Activated naive CD8-positive, alpha-beta T cell (primary cell): ENCODE measurements around the gene FAM168A.

Experiments used
- H3K27ac Mint-ChIP-seq: one replicate; pipeline ENCODE4 v1.8.0; 2021; ENCODE audit warnings: mixed read lengths
- H3K27me3 Mint-ChIP-seq: one replicate; pipeline ENCODE4 v1.8.0; 2021; ENCODE audit warnings: mixed read lengths
- H3K36me3 Mint-ChIP-seq: one replicate; pipeline ENCODE4 v1.8.0; 2021; ENCODE audit warnings: mixed read lengths
- H3K4me1 Mint-ChIP-seq: one replicate; pipeline ENCODE4 v1.8.0; 2021; ENCODE audit warnings: low read depth, mixed read lengths
- H3K4me3 Mint-ChIP-seq: one replicate; pipeline ENCODE4 v1.8.0; 2021; ENCODE audit warnings: mild to moderate bottlenecking, mixed read lengths
- H3K9me3 Mint-ChIP-seq: one replicate; pipeline ENCODE4 v1.8.0; 2021; ENCODE audit warnings: low read depth, mixed read lengths

The FAM168A gene, protein sequence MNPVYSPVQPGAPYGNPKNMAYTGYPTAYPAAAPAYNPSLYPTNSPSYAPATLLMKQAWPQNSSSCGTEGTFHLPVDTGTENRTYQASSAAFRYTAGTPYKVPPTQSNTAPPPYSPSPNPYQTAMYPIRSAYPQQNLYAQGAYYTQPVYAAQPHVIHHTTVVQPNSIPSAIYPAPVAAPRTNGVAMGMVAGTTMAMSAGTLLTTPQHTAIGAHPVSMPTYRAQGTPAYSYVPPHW

DNA sequence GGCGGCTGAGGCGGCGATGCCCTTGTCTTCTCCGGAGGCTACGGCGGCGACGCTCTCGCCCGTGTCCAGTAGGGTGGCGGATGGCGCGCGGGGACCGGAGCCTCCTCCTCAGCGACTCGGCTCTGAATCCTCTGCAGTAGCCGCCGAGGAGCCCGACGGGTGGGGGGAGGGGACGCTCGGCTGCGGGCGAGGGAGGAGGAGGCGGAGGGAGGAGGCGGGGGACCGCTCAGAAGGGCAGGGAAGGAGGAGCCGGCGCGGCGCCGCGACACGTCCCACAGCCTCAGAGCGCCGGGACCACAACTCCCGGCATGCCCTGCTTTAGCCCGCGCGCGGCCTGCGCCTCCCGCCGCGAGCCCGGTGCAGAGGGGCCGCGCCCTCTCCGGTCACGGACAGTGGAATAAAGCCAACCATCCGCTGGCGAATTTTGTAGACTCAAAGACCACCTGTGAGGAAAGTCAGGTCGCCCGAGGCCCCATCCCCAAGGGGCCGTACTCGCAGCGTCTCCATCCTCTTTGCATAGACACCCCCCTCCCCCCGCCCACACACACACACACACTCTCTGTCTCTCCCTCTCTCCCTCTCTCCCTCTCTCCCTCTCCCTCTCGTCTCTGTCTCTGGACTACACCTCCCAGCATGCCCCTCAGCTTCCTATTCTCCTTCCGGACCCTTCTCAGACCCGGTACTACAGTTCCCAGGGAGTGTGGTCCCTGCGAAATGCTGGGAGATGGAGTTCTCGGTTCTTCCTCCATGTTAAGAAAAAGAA lies at the start of gene FAM168A:
FAM168A (minus strand) TSS at position 157 of the 763 bp plus-strand sequence. CDS start 129,638 bp downstream, outside the sequence.
- Mint-ChIP-seq H3K27ac (peak within 1 kb of the TSS; percentile 84), H3K36me3 (no peaks in the 10 kb centered on the region), H3K4me3 (peak within 1 kb of the TSS; percentile 96), H3K4me1 (peaks cover 38% of the 10 kb centered on the region), H3K9me3 (no peaks in the 10 kb centered on the region), H3K27me3 (no peaks in the 10 kb centered on the region)

DNA sequence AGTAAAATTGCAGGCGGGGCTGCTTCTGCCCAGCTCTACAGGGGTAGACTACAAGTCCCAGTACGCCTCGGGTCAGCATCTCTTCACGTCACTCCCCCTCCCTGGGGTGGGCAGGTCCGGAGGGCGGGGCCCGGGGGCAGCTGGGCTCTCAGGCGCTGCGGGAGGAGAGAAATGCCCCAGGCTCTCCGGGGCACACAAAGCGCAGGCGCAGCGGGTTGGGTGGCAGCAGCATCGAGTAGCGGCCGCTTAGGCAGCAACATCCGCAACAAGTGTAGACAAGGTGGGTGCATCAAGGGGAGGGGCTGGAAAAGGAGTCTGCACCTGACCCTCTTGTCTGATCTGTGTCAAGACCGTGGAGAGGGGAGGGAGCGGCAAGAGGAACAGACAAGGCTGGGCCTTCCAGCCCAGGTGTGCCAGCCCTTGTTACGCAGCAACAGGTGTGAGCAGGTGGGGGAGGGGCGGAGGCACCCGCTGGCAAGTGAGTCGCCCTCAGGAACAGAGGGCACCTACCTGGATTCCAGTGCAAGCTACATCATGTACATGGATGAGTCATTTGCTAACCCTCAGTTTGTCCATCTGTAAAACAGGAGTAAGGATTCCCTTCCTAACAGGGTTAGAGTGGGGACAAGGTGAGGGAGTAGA lies 49.7 kb upstream of the FAM168A start:
- H3K36me3 Mint-ChIP-seq, result no peaks in the 10 kb centered on the region
- H3K27ac Mint-ChIP-seq, result peak overlapping the region; percentile 75
- peaks cover 20% of the 10 kb centered on the region for H3K4me1 Mint-ChIP-seq
- H3K4me3 Mint-ChIP-seq, result peak overlapping the region; percentile 82
- no peaks in the 10 kb centered on the region for H3K27me3 Mint-ChIP-seq
- no peaks in the 10 kb centered on the region for H3K9me3 Mint-ChIP-seq

DNA sequence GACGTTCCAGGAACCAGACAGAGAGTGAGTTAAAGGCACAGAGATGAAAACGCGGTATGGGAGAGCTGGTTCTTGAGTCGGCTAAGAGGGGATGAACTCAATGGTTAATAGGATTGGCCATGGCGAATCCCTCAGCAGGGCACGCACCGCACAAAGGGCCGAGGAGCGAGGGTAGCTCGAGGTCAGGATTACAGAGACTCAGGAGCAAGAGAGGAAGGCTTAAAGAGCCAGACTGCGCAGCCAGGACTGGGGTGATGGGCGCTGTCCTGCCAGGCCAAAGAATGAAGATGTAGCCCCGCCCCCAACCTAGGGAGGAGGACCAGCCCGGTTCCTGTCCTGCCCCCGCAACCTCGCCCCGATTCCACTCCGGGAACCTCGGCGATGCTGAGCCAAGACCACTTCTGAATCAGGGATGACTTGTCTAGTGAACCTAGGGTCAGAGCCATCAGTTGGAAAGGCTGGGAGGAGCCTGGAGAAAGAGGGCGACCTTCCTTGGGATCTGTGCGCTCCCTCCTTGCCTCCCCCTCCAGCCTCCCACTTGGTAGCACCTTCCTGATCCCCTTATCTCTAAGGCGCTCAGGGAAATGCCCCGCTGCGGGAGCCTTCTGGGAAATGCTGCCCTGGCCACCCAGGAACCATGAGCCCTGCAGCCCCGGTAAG lies 48.2 kb upstream of the FAM168A start, which contains the start of gene PLEKHB1:
PLEKHB1 (plus strand) TSS at position 610 of the 660 bp plus-strand sequence; CDS start at position 638, 28 bp downstream.
- Mint-ChIP-seq H3K4me1 (peaks cover 24% of the 10 kb centered on the region), H3K27ac (no peak within 1 kb of the TSS), H3K27me3 (no peaks in the 10 kb centered on the region)

DNA sequence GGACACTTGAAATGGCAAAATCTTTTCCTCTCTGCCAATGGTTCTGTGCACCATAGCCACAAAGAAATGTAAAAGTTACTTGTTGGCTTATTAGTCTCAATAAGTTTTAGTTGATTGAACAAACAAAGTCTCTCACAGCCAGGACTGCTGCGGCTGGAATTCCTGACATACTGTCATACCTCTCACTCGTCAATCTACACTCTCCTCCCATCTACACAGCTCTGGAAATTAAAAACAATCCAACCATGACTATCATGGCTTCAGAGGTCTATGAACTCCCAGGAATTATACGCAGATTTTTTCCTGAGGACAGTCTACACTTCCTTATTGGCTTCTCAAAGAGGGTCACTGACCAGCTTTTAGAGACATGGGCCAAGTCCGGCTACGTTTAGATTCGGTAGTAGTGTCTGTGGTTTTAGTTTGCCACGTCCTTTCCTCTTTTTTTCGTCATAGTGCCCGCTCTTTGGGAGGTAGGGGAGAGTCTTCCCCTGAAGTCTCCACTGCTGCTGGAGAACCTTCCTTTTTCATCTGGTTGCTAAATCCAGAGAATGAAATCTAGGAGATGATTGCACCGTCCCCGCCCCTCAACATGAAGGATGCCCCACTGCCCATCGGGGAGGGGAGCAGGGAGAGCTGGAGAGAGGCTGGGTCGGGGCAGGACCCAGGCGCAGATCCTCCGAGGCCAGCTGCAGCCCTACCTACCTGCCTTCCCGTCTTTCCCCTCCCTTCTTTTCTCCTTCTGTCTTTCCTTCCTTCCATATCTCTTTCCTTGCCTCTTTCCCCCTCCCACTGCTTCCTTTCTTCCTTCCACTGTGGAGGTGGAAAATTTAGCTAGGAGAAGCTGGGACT lies 47.4 kb upstream of the FAM168A start:
- Mint-ChIP-seq H3K4me1 (peaks cover 29% of the 10 kb centered on the region), H3K9me3 (no peaks in the 10 kb centered on the region), H3K4me3 (no peak overlapping the region), H3K27me3 (no peaks in the 10 kb centered on the region), H3K36me3 (no peaks in the 10 kb centered on the region), H3K27ac (no peak overlapping the region)

More for the DNA sequence above, 48.2 kb upstream of the FAM168A start, which contains the start of gene PLEKHB1:
- Mint-ChIP-seq H3K9me3 (no peaks in the 10 kb centered on the region), H3K4me3 (peak within 1 kb of the TSS; percentile 82), H3K36me3 (no peaks in the 10 kb centered on the region)

DNA sequence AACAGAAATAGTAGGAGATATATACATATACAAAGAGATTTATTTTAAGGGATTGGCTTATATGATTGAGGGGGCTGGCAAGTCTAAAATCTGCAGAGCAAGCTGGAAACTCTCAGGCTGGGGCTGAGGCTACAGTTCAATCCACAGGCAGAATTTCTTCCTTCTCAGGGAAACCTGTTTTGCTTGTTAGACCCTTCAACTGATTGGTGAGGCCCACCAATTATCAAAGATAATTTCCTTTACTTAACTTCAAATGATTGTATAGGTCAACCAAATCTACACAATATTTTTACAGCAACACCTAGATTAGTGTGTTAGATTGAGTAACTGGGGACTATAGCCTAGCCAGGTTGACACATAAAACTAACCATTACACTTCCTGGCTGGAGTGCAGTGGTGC lies 43.8 kb upstream of the FAM168A start:
- no peaks in the 10 kb centered on the region for H3K36me3 Mint-ChIP-seq

DNA sequence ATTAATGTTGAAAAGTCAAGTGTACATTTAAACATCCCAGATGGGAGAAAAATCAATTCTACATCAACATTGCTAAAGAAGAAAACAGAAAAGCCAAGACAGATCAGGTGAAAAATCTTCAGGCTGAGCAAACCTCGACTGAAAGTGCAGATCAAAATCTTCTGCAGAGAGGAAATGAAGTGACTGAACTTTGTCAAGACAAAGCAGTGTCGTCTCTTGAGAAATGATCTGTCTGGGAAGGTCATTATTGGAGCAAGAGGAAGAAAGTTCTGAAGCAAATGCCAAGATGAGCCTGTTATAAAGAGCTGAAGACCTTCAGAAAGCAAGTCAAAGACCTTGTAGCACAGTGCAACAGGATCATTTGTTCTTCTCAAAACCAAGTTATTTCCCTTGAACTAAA lies 42.7 kb upstream of the FAM168A start:
- H3K4me3 Mint-ChIP-seq, result no peak overlapping the region
- H3K4me1 Mint-ChIP-seq, result peaks cover 13% of the 10 kb centered on the region
- H3K27me3 Mint-ChIP-seq, result no peaks in the 10 kb centered on the region
- H3K36me3 Mint-ChIP-seq, result no peaks in the 10 kb centered on the region
- H3K9me3 Mint-ChIP-seq, result no peaks in the 10 kb centered on the region
- peak overlapping the region; percentile 0 for H3K27ac Mint-ChIP-seq

More for the DNA sequence above, 43.8 kb upstream of the FAM168A start:
- Mint-ChIP-seq H3K4me3 (no peak overlapping the region), H3K27me3 (no peaks in the 10 kb centered on the region), H3K4me1 (peaks cover 13% of the 10 kb centered on the region), H3K27ac (no peak overlapping the region), H3K9me3 (no peaks in the 10 kb centered on the region)

DNA sequence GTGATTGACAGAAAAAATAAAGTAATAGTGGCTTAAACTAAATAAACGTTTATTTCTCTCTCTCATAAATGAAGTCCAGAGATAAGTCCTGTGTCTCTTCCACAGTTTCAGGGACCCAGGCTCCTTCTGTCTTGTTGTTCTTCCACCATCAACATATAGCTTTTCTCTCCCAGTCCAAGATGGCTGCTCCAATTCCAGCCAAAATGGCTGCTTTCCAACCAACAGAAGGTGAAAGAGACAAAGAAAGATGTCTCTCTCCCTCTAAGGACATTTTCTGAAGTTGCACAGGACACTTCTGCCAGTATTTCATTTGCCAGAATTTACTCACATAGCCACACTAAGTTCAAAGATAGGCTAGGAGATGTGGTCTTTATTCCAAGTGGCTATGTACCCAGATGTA lies 39.1 kb upstream of the FAM168A start:
- Mint-ChIP-seq H3K4me1 (peaks cover 20% of the 10 kb centered on the region), H3K9me3 (no peaks in the 10 kb centered on the region), H3K27me3 (no peaks in the 10 kb centered on the region), H3K4me3 (no peak overlapping the region), H3K27ac (no peak overlapping the region), H3K36me3 (no peaks in the 10 kb centered on the region)

DNA sequence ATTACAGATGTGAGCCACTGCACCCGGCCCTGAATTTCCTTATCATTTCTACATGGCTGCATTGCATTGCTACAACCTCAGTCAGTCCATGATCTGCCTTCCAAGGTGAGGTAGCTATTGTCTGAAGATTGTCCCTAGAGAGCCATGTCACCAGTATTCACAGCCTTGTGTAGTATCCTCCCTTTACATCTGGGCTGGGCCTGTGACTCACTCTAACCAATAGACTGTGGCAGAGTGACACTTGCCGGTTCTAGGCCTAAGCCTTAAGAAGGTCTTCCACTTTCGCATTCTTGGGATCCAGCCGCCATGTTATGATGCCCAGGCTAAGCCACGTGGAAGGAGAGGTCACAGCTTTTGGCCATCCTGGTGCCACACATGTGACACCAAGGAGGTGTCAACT lies 38.3 kb upstream of the FAM168A start:
- Mint-ChIP-seq H3K36me3 (no peaks in the 10 kb centered on the region), H3K9me3 (no peaks in the 10 kb centered on the region), H3K4me1 (peaks cover 17% of the 10 kb centered on the region), H3K27me3 (no peaks in the 10 kb centered on the region), H3K27ac (no peak overlapping the region), H3K4me3 (no peak overlapping the region)

DNA sequence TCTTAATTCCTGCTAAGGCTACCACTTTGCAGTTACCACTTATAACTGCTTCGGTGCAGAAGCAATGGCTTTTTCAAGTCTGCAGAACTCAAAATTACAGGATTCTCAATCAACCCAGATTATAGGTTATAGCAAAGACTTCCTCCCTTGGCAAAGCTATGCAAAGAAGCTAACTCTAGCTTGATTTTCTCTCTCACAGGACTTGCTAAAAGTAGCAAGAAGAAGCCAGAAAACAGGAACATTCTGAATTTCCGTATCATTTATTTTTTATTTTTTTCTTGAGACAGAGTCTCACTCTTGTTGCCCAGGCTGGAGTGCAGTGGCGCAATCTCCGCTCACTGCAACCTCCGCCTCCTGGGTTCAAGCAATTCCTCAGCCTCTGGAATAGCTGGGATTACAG lies 37.8 kb upstream of the FAM168A start:
- no peaks in the 10 kb centered on the region for H3K36me3 Mint-ChIP-seq
- H3K9me3 Mint-ChIP-seq, result no peaks in the 10 kb centered on the region
- no peak overlapping the region for H3K4me3 Mint-ChIP-seq
- H3K27ac Mint-ChIP-seq, result no peak overlapping the region
- no peaks in the 10 kb centered on the region for H3K27me3 Mint-ChIP-seq
- H3K4me1 Mint-ChIP-seq, result peaks cover 14% of the 10 kb centered on the region

DNA sequence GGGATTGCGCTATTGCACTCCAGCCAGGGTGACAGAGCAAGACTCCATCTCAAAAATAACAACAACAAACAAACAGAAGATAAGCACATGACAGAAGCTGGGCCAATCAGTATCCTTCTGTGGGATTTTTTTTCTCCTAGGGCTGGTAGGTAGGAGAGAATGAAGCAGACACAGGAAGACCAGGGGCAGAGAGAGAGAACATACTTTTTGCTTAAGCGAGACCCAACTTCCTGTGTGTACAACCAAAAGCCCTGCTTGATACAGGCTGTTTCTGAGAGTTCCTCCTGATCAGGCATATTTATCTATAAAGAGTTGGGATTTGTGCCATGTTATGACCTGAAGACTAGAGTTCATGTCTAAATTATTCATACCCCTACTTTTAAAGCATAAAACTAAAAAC lies 36.1 kb upstream of the FAM168A start:
- H3K27ac Mint-ChIP-seq, result peak overlapping the region; percentile 41
- no peaks in the 10 kb centered on the region for H3K9me3 Mint-ChIP-seq
- peaks cover 7% of the 10 kb centered on the region for H3K4me1 Mint-ChIP-seq
- no peaks in the 10 kb centered on the region for H3K27me3 Mint-ChIP-seq
- H3K36me3 Mint-ChIP-seq, result no peaks in the 10 kb centered on the region
- H3K4me3 Mint-ChIP-seq, result no peak overlapping the region

DNA sequence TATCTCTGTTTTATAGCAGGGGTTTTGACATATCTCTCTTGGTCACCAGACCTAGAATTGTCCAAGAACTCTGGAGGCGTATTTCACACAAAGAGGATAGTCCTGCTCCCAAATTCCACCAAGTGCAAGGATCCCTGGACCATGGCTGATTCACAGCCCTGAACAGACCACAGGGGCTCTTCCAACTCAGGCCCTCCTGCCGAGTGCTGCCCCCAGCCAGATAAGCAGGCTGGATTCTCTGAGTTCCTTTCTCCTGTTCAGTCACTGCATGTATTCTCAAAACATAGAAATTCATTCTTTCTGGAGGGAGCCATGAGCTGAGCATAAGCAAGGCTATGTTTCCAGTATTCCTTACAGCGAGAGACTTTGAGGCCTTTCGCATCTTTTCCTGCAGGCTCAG lies 35.1 kb upstream of the FAM168A start:
- no peak overlapping the region for H3K27ac Mint-ChIP-seq
- H3K36me3 Mint-ChIP-seq, result no peaks in the 10 kb centered on the region
- H3K4me1 Mint-ChIP-seq, result peaks cover 7% of the 10 kb centered on the region
- no peaks in the 10 kb centered on the region for H3K9me3 Mint-ChIP-seq
- H3K27me3 Mint-ChIP-seq, result no peaks in the 10 kb centered on the region
- no peak overlapping the region for H3K4me3 Mint-ChIP-seq

DNA sequence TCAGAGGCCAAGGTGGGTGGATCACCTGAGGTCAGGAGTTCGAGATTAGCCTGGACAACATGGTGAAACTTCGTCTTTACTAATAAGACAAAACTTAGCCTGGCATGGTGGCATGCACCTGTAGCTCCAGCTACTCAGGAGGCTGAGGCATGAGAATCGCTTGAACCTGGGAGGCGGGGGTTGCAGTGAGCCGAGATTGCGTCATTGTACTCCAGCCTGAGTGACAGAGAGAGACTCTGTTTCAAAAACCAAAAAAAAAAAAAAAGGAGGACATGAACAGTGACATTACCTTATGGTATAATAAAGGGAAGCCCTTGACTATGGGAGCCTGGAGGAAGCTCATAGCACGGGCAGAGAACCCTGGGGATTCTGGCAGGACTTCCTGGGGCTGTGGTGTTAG lies 32.0 kb upstream of the FAM168A start:
- H3K27ac Mint-ChIP-seq, result no peak overlapping the region
- peaks cover 9% of the 10 kb centered on the region for H3K4me1 Mint-ChIP-seq
- H3K36me3 Mint-ChIP-seq, result no peaks in the 10 kb centered on the region
- no peaks in the 10 kb centered on the region for H3K27me3 Mint-ChIP-seq
- no peaks in the 10 kb centered on the region for H3K9me3 Mint-ChIP-seq
- no peak overlapping the region for H3K4me3 Mint-ChIP-seq

DNA sequence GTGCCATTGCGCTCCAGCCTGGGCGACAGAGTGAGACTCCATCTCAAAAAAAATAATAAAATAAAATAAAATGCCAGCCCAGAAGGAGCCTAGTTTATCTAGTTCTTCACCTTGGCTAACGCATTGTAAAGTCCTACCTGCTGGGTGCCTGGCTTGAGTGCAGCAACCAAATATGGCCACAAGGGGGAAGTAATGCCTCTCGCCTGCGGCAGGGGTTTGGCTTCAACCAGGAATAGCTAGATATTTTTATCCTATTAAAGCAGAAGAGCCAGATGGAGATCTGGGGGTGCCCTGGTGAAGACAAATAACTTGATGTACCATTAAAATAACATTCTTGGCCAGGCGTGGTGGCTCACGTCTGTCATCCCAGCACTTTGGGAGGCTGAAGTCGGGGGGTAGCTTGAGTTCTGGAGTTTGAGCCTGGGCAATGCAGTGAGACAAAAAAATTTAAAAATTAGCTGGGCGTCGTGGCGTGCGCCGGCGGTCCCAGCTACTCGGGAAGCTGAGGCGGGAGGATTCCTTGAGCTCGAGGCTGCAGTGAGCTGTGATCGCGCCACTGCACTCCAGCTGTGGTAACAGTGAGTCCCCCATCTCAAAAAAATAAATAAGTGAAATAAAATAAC lies 27.9 kb upstream of the FAM168A start:
- Mint-ChIP-seq H3K4me3 (no peak overlapping the region), H3K27ac (no peak overlapping the region), H3K4me1 (peaks cover 2% of the 10 kb centered on the region), H3K36me3 (no peaks in the 10 kb centered on the region), H3K27me3 (peaks cover 7% of the 10 kb centered on the region), H3K9me3 (no peaks in the 10 kb centered on the region)

DNA sequence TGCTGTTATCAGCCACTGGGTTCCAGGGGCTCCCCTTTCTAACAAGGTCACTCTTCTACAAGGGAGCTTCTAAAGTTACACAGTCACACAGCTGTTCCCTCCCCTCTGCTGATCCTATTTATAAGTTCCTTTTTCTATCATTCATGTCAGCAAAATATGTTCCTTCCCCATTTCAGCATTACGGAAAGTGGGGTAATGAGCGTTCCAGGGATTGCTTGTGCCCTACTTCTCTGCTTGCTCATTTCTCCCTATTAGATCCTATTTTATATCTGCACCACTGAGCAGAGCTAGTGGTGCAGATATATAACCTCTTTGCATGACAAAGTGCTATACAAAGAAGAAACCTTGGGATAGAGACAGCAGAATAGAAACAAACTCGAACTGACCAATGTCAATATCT lies 25.8 kb upstream of the FAM168A start:
- Mint-ChIP-seq H3K27me3 (peaks cover 7% of the 10 kb centered on the region), H3K36me3 (no peaks in the 10 kb centered on the region), H3K4me3 (no peak overlapping the region), H3K4me1 (peaks cover 2% of the 10 kb centered on the region), H3K27ac (no peak overlapping the region), H3K9me3 (no peaks in the 10 kb centered on the region)
